Parathyroid adenoma (tissue), 2 donors: Measurements from ENCODE around the gene ATP6V1C2.

Source experiments
- H2AFZ ChIP-seq: fragments of 300-600 bp; sonication (generic); one replicate; pipeline ENCODE4 v1.7.0; 2017; ENCODE audit warnings: antibody characterized with exemption, mild to moderate bottlenecking
- H3K27ac ChIP-seq: fragments of 300-600 bp; sonication (generic); one replicate; pipeline ENCODE4 v1.7.0; 2017
- H3K27me3 ChIP-seq: fragments of 300-600 bp; sonication (generic); one replicate; pipeline ENCODE4 v1.7.0; 2017; ENCODE audit warnings: low read length; ENCODE audit not compliant: control insufficient read depth, insufficient read depth
- H3K36me3 ChIP-seq: fragments of 300-600 bp; sonication (generic); one replicate; pipeline ENCODE4 v1.7.0; 2017; ENCODE audit warnings: low read length; ENCODE audit not compliant: control insufficient read depth, insufficient read depth
- H3K4me1 ChIP-seq: fragments of 300-600 bp; sonication (generic); one replicate; pipeline ENCODE4 v1.7.0; 2017; ENCODE audit warnings: control low read depth
- H3K4me2 ChIP-seq: fragments of 300-600 bp; sonication (generic); one replicate; pipeline ENCODE4 v1.7.0; 2017; ENCODE audit warnings: low read length
- H3K4me3 ChIP-seq: fragments of 300-600 bp; sonication (generic); one replicate; pipeline ENCODE4 v1.7.0; 2017; ENCODE audit warnings: low read depth, low read length
- H3K79me2 ChIP-seq: fragments of 300-600 bp; sonication (generic); one replicate; pipeline ENCODE4 v1.7.0; 2017; ENCODE audit warnings: control low read depth
- H3K9ac ChIP-seq: fragments of 300-600 bp; sonication (generic); one replicate; pipeline ENCODE4 v1.7.0; 2017; ENCODE audit warnings: mild to moderate bottlenecking
- H3K9me3 ChIP-seq: fragments of 300-600 bp; sonication (generic); one replicate; pipeline ENCODE4 v1.7.0; 2017; ENCODE audit warnings: low read length; ENCODE audit not compliant: control insufficient read depth
- TF ChIP-seq, protein P1 (sequence below): fragments of 300-600 bp; sonication (generic); IDR thresholded peaks from one replicate; pipeline ENCODE4 v1.7.0; 2017; ENCODE audit warnings: antibody characterized with exemption, mild to moderate bottlenecking
- donor health status: primary hyperparathyroidism.

ATP6V1C2 gene

DNA sequence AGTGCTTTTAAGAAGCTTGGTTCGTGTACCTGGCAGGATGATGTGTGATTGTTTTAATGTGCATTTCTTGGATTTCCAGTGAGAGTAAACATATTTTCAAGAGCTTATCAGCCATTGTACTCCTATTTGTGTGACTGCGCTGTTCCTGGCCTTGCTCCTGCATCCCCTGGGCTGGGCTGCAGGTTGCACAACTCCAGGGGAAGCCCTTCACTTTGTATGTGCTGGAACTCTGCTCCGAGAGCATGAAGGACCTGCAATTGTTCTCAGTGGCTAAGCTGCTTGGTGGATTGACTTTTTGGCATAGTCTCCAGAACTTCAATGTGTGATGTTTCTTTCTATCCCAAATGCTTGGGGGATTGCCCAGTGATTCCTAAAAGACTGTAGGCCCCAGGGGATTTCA lies 18.8 kb downstream of the ATP6V1C2 start:
- H2AFZ ChIP-seq, result no peak overlapping the region
- H3K4me3 ChIP-seq, result no peak overlapping the region
- H3K4me1 ChIP-seq, result no peaks in the 10 kb centered on the region
- H3K4me2 ChIP-seq, result no peak overlapping the region
- no peaks in the 10 kb centered on the region for H3K9me3 ChIP-seq
- H3K27me3 ChIP-seq, result no peaks in the 10 kb centered on the region
- H3K9ac ChIP-seq, result no peak overlapping the region
- TF ChIP-seq, protein P1, sequence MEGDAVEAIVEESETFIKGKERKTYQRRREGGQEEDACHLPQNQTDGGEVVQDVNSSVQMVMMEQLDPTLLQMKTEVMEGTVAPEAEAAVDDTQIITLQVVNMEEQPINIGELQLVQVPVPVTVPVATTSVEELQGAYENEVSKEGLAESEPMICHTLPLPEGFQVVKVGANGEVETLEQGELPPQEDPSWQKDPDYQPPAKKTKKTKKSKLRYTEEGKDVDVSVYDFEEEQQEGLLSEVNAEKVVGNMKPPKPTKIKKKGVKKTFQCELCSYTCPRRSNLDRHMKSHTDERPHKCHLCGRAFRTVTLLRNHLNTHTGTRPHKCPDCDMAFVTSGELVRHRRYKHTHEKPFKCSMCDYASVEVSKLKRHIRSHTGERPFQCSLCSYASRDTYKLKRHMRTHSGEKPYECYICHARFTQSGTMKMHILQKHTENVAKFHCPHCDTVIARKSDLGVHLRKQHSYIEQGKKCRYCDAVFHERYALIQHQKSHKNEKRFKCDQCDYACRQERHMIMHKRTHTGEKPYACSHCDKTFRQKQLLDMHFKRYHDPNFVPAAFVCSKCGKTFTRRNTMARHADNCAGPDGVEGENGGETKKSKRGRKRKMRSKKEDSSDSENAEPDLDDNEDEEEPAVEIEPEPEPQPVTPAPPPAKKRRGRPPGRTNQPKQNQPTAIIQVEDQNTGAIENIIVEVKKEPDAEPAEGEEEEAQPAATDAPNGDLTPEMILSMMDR, result no peak
- no peak overlapping the region for H3K27ac ChIP-seq
- H3K36me3 ChIP-seq, result no peaks in the 10 kb centered on the region
- H3K79me2 ChIP-seq, result no peaks in the 10 kb centered on the region

DNA sequence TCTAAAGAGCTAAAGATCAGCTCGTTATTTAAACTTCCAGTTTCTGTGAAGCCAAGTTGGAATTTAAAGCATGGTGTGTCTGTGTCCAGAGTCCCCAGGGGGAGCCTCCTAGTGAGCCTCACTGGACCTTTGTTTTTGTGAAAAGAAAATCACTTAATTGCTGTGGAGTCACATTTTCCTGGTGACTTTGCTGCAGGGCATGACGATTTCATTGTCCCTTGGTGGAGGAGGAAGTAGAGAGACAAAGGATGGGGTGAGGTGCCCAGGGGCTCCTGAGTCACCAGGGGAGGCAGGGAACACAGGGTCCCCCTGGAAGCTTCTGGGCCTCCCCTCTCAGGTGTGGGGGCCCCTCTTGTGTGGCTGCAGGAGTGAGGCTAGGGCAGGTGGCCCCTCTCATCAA lies 19.7 kb downstream of the ATP6V1C2 start:
- Histone ChIP-seq H3K4me1 (no peaks in the 10 kb centered on the region), H3K27ac (no peak overlapping the region), H3K4me2 (no peak overlapping the region), H3K9ac (no peak overlapping the region), H3K27me3 (no peaks in the 10 kb centered on the region), H3K79me2 (no peaks in the 10 kb centered on the region), H3K36me3 (no peaks in the 10 kb centered on the region), H3K9me3 (no peaks in the 10 kb centered on the region), H2AFZ (no peak overlapping the region), H3K4me3 (no peak overlapping the region)
- TF ChIP-seq, protein P1, result no peak

DNA sequence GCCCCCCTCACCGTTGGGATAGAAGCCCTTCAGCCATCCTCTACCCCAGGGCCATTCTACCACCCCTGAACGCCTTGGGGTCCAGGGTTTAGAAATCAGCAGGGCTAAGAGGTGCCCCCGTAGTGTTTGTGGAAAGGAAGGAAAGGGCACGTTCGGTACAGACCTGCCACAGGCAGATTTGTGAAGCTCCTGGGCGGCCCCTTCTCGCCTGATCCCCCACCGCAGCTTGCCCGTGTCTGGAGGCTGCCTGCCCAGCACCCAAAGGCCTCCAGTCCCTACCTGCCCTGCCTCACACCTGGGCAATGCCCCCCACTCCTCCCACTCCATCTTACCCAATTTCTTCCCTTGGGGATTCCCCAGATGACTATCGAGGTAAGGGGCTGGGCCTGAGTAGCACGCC lies 21.2 kb downstream of the ATP6V1C2 start:
- Histone ChIP-seq H3K79me2 (no peaks in the 10 kb centered on the region), H3K27ac (no peak overlapping the region), H3K9me3 (no peaks in the 10 kb centered on the region), H3K36me3 (no peaks in the 10 kb centered on the region), H3K9ac (no peak overlapping the region), H2AFZ (no peak overlapping the region), H3K4me2 (no peak overlapping the region), H3K4me3 (no peak overlapping the region), H3K4me1 (no peaks in the 10 kb centered on the region), H3K27me3 (no peaks in the 10 kb centered on the region)
- TF ChIP-seq, protein P1, result no peak

DNA sequence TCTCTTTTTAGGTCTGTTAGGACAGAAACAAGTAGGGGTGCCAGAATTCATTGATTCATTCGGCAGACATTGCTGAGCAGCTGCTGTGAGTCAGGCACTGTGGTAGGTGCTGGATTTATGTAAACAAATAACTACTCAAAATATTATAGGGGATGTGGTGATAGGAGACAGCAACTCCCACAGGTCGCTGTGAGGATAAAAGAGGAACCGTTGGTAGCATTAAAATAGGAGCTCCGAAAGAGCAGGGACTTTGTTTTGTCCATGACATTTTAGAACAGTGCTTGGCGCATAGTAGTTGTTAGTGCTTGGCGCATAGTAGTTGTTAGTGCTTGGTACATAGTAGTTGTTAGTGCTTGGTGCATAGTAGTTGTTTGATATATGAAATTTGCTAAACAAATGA lies 29.2 kb downstream of the ATP6V1C2 start:
- TF ChIP-seq, protein P1, result no peak
- Histone ChIP-seq H3K4me2 (no peak overlapping the region), H3K4me3 (no peak overlapping the region), H3K9ac (no peak overlapping the region), H2AFZ (no peak overlapping the region), H3K27me3 (no peaks in the 10 kb centered on the region), H3K36me3 (no peaks in the 10 kb centered on the region), H3K79me2 (no peaks in the 10 kb centered on the region), H3K9me3 (no peaks in the 10 kb centered on the region), H3K27ac (no peak overlapping the region), H3K4me1 (no peaks in the 10 kb centered on the region)

DNA sequence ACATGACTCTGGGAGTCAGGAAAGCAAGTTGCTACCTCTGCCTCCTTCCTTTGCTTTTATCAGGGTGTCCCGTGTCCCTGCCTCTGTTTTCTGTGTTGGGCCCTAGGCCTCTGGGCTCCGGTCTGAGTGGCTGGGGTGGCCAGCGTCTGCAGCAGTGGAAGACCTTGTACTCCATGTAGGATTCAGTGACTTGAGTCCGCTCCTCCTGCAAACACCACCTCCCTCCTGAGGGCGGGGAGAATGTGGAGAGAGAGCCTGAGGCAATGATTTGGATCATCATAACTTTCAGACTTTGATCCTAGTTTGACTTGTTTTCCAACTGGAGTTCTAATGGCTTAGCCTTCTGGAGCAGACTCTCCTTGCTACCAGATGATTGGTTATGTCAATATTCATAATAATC lies 30.8 kb downstream of the ATP6V1C2 start:
- peaks cover 2% of the 10 kb centered on the region for H3K4me1 ChIP-seq
- H3K4me2 ChIP-seq, result no peak overlapping the region
- no peak overlapping the region for H3K4me3 ChIP-seq
- H3K9me3 ChIP-seq, result no peaks in the 10 kb centered on the region
- no peak overlapping the region for H3K27ac ChIP-seq
- no peaks in the 10 kb centered on the region for H3K27me3 ChIP-seq
- no peak overlapping the region for H2AFZ ChIP-seq
- no peak overlapping the region for H3K9ac ChIP-seq
- H3K79me2 ChIP-seq, result no peaks in the 10 kb centered on the region
- no peaks in the 10 kb centered on the region for H3K36me3 ChIP-seq
- TF ChIP-seq, protein P1, result no peak
